Measurements from ENCODE around the gene TNN. TPM values are rescaled to one million over a fixed set of nuclear protein-coding genes. Genes with fewer than 3 reads are reported as not detected.

Gene TNN
- total and polyA plus RNA-seq, 2 experiments from 2014 or later: not detected

DNA sequence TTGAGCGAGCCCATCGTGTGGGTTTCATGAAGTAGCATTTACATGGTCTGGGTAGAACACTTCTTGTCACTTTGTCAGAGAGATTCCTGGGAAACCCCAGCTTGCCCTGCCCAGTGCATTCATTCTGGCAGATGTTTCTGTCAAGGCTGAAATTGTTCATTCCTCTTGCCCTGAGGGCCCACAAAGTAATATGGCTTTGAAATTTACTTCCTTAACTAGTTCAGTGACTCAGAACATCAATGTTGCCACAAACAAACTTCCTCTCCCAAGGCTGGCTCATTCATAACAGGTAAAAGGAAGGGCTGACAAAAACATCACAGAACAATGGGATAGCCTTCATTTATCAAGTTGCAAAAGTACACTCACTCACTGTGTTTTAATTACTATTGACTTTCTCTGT is 129.9 kb downstream of the TNN start:
- no peak overlapping the region for H2AFZ ChIP-seq
- no peak overlapping the region for H3K27ac ChIP-seq
- no peak overlapping the region for H3K4me3 ChIP-seq
- TF ChIP-seq EZH2phosphoT487 (IDR thresholded peaks at IDR 0.05; ENCODE audit: insufficient read depth, low read depth): no peak
- TF ChIP-seq EZH2 (IDR thresholded peaks at IDR 0.05; ENCODE audit: insufficient read depth, poor library complexity, severe bottlenecking): no peak
- no peaks in the 10 kb centered on the region for H3K36me3 ChIP-seq (ENCODE audit: low read depth)
- no peak overlapping the region for H3K4me2 ChIP-seq (ENCODE audit: unreplicated experiment)
- H4K20me1 ChIP-seq (ENCODE audit: insufficient read depth): no peaks in the 10 kb centered on the region
- no peaks in the 10 kb centered on the region for H3K79me2 ChIP-seq (ENCODE audit: insufficient read depth)
- no peaks in the 10 kb centered on the region for H3K9me3 ChIP-seq (ENCODE audit: low read depth)
- peaks cover 13% of the 10 kb centered on the region; the same call in 1 of the 2 replicates for H3K27me3 ChIP-seq (replicated peaks; ENCODE audit: insufficient read depth)
- no peaks in the 10 kb centered on the region for H3F3A ChIP-seq (ENCODE audit: insufficient read depth)
- 88 to 89% methylated on average over 2 of the region's 2 CpGs for WGBS, 2 experiments (ENCODE audit: low coverage in 1 of 2, low lambda C conversion rate in 2 of 2, missing lambda C conversion rate in 2 of 2)
- H3K4me1 ChIP-seq (ENCODE audit: insufficient read depth): no peaks in the 10 kb centered on the region
- peak; percentile 5 for DNase-seq
- no peaks in the 10 kb centered on the region for H3K9me2 ChIP-seq (ENCODE audit: insufficient read depth)
- H3K9ac ChIP-seq: no peak overlapping the region
- in situ Hi-C loops (cut with MboI): no loop called here

Small RNA genes within 50 kb of the gene (small RNA-seq; reads per million reads assigned to genes)
- gene RF00019 (ENCODE audit: low read depth, low replicate concordance): not detected

Other genes with a start within 250 kb of the TNN start
- gene CACYBP, start 67.9 kb upstream of the TNN start, total RNA-seq (2014; rRNA removed; shearing (Covaris generic)): 71.3 and 84.8 TPM in 2 replicates
- 165 and 195 TPM in 2 replicates for gene CACYBP, start 67.9 kb upstream of the TNN start, polyA plus RNA-seq (2016; fragmentation: Nextera tagmentation; extraction: Ambion mirVana)
- gene MRPS14, start 44.4 kb upstream of the TNN start, total RNA-seq (2014; rRNA removed; shearing (Covaris generic)): 7.5 and 19.6 TPM in 2 replicates
- gene MRPS14, start 44.4 kb upstream of the TNN start, polyA plus RNA-seq (2016; fragmentation: Nextera tagmentation; extraction: Ambion mirVana): 62.7 and 63.7 TPM in 2 replicates
- 0.22 TPM in 1 of 2 replicates, not detected in the other for gene KIAA0040, start 124.9 kb downstream of the TNN start, total RNA-seq (2014; rRNA removed; shearing (Covaris generic))
- gene KIAA0040, start 124.9 kb downstream of the TNN start, polyA plus RNA-seq (2016; fragmentation: Nextera tagmentation; extraction: Ambion mirVana): 0.04 and 0.08 TPM in 2 replicates